Lung (tissue), 12 donors: ENCODE data around the gene TRAP1. TPM values are rescaled to one million over a fixed set of nuclear protein-coding genes. Genes with fewer than 3 reads are reported as not detected.

Experiments used
- ATAC-seq: fragments of 200-7000 bp; cut with Tn5 transposase; one replicate; pipeline ENCODE4 v1.9.1; 2020; ENCODE audit warnings: moderate number of reproducible peaks; ENCODE audit not compliant: insufficient read depth, low FRiP score
- DNase-seq, 3 donors: peaks; one replicate each; pipeline ENCODE4 v3.0.0-alpha.2; 2013 to 2017
- H3K27ac ChIP-seq, 2 donors: one replicate each; pipeline ENCODE4 v1.5.1; 2013; ENCODE audit warnings: mild to moderate bottlenecking in 2 of 2, moderate library complexity in 2 of 2, control low read depth in 1 of 2, inconsistent platforms in 1 of 2, low read depth in 1 of 2, low read length in 1 of 2
- H3K27me3 ChIP-seq, 3 donors: one replicate each; pipeline ENCODE4 v1.5.1; 2013; ENCODE audit warnings: low read length in 2 of 3; ENCODE audit not compliant: control insufficient read depth in 3 of 3, insufficient read depth in 3 of 3
- H3K36me3 ChIP-seq, 4 donors: one replicate each; pipeline ENCODE4 v1.5.1; 2013; ENCODE audit warnings: low read length in 4 of 4, mild to moderate bottlenecking in 1 of 4, moderate library complexity in 1 of 4; ENCODE audit not compliant: control insufficient read depth in 4 of 4, insufficient read depth in 4 of 4
- H3K4me1 ChIP-seq, 5 donors: one replicate each; pipeline ENCODE4 v1.5.1; 2013; ENCODE audit warnings: low read length in 5 of 5, mild to moderate bottlenecking in 2 of 5, moderate library complexity in 1 of 5; ENCODE audit not compliant: control insufficient read depth in 5 of 5, insufficient read depth in 5 of 5
- H3K4me3 ChIP-seq: one replicate; pipeline ENCODE4 v1.5.1; 2013; ENCODE audit warnings: mild to moderate bottlenecking, control low read depth, moderate library complexity
- H3K9ac ChIP-seq, 2 donors: one replicate each; pipeline ENCODE4 v1.5.1; 2013; ENCODE audit warnings: low read length in 2 of 2, control low read depth in 1 of 2; ENCODE audit not compliant: insufficient read depth in 1 of 2
- H3K9me3 ChIP-seq, 4 donors: one replicate each; pipeline ENCODE4 v1.5.1; 2013; ENCODE audit warnings: low read length in 3 of 4, mild to moderate bottlenecking in 1 of 4, moderate library complexity in 1 of 4; ENCODE audit not compliant: control insufficient read depth in 4 of 4, insufficient read depth in 3 of 4
- WGBS, 2 donors: extraction: QIAGEN DNeasy Blood & Tissue Kit; methylation state at CpG; one replicate each; pipeline ENCODE4 v1.1.7; 2013; 5-methylcytosine and 5-hydroxymethylcytosine counted together
- polyA plus RNA-seq, 2 donors: library from polyadenylated mRNA; stranded (reverse); fragments of 200-250 nt; gene quantifications; one replicate each; pipeline ENCODE4 v1.2.1, GENCODE V29; 2013
- total RNA-seq, 2 donors: library from RNA; depleted of rRNA in 1 of 2; stranded (reverse); fragments of >200 nt in 1 of 2; gene quantifications; one replicate each; pipeline ENCODE4 v1.2.1, GENCODE V29; 2014 to 2021
- TF ChIP-seq, protein P1 (sequence below): IDR thresholded peaks from 2 replicates; pipeline ENCODE4 v1.5.1; 2012; ENCODE audit warnings: mild to moderate bottlenecking; ENCODE audit errors: control extremely low read depth, extremely low read depth
- donor health status: control.
- donor health status: control.
- donor health status: Bipolar disorder and iron deficiency.
- donor health status: healthy.
- donor health status: DM: yes; HTN: yes; CAD: no.

TRAP1 gene
- total and polyA plus RNA-seq, 4 donors, result 44.8 to 94.3 (median 58.8) TPM

DNA sequence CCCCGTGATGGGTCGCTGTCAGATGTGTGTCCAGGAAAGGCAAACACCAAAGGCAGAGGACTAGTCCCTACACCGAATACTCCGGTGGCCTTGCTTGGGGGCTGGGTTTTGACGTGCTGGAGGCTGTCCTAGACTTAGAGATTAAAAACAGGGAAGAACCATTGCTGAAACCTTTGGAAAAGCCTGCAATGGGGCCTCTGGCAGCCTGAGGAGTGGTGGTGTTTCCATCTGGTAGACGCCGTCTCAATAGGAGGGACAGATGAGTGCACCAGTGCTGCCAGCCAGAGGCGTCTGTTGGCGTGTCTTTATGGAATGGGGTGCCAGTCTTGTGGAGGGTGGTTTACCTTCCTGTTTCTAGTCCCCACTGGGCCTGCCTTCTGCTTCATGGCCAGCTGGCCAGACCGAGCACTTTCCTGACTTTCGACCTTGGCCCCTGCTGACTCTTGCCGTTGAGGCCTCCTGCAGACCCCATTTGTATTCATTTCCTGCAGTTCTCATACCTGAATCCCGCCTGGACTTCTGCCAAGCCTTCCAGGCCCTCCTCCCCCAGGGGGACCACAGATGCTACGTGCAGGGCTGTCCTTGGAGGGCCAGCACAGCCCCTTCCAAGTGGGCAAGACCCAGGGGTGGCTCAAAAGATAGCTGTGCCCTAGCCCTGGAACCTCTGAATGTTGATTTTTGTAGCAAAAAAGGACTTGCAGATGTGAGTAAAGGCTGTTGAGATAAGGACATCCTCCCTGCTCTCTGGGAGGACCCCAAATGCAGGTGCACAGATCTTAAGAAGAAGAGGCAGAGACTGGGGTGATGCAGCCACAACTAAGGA is 64.7 kb downstream of the TRAP1 start:
- DNase-seq, result no peak
- Histone ChIP-seq H3K9ac (no peak overlapping the region), H3K27me3 (no peaks in the 10 kb centered on the region), H3K27ac (no peak overlapping the region), H3K4me1 (no peaks in the 10 kb centered on the region), H3K9me3 (no peaks in the 10 kb centered on the region), H3K36me3 (peaks cover 2 to 39% (median 13%) of the 10 kb centered on the region in 4 donors), H3K4me3 (no peak overlapping the region)
- TF ChIP-seq, protein P1, sequence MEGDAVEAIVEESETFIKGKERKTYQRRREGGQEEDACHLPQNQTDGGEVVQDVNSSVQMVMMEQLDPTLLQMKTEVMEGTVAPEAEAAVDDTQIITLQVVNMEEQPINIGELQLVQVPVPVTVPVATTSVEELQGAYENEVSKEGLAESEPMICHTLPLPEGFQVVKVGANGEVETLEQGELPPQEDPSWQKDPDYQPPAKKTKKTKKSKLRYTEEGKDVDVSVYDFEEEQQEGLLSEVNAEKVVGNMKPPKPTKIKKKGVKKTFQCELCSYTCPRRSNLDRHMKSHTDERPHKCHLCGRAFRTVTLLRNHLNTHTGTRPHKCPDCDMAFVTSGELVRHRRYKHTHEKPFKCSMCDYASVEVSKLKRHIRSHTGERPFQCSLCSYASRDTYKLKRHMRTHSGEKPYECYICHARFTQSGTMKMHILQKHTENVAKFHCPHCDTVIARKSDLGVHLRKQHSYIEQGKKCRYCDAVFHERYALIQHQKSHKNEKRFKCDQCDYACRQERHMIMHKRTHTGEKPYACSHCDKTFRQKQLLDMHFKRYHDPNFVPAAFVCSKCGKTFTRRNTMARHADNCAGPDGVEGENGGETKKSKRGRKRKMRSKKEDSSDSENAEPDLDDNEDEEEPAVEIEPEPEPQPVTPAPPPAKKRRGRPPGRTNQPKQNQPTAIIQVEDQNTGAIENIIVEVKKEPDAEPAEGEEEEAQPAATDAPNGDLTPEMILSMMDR, result no peak
- 90 to 92% methylated on average over 14 of the region's 14 CpGs for WGBS, 2 donors
- no peak for ATAC-seq

DNA sequence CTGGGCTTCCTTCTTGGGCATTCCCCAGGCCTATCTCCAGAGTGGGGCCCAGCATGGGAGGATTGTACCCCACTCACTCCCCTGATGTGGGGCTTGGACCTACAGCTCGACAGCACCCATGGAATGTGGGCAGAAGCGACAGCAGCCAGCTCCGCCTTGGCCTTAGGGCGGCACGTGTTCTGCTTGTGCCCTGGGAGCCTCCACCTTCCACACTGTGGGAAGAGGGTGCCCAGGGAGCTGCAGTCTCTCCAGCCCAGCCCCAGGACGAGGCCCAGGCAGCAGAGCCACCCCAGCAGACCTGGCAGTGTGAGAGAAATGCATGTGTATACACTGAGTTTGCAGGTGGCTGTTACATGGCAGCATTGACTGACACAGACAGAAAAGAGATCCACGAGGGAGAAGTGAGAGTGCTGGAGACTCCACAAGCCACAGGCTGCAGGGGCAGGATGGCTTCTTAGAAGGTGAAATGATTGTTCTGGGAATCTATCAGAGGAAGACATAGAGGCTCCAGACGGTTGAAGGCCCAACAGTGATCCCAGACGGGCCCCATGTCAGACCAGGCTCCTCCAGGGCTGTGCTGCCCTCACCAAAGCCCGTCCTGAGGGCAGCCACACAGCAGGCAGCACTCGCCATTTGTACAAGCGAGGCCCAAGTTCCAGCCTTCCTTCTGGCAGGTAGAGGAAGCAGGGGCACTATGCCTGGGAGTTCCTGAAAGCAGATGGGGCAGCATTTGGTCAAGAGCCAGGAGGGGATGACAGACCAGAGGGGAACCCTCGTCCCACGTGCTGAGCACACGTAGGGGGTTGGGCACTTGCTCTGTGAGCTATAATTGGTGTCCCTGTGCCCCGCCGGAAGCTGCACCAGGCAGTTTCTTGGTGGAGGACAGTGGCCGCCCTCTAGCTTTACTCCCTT is 65.6 kb downstream of the TRAP1 start:
- WGBS, 2 donors, result 82 to 86% methylated on average over 18 of the region's 18 CpGs
- Histone ChIP-seq H3K9ac (no peak overlapping the region), H3K4me3 (no peak overlapping the region), H3K27me3 (no peaks in the 10 kb centered on the region), H3K4me1 (no peaks in the 10 kb centered on the region), H3K9me3 (no peaks in the 10 kb centered on the region), H3K36me3 (peaks cover 2 to 30% (median 6%) of the 10 kb centered on the region in 4 donors), H3K27ac (no peak overlapping the region)
- TF ChIP-seq, protein P1, result no peak
- DNase-seq (no peak), ATAC-seq (no peak)

DNA sequence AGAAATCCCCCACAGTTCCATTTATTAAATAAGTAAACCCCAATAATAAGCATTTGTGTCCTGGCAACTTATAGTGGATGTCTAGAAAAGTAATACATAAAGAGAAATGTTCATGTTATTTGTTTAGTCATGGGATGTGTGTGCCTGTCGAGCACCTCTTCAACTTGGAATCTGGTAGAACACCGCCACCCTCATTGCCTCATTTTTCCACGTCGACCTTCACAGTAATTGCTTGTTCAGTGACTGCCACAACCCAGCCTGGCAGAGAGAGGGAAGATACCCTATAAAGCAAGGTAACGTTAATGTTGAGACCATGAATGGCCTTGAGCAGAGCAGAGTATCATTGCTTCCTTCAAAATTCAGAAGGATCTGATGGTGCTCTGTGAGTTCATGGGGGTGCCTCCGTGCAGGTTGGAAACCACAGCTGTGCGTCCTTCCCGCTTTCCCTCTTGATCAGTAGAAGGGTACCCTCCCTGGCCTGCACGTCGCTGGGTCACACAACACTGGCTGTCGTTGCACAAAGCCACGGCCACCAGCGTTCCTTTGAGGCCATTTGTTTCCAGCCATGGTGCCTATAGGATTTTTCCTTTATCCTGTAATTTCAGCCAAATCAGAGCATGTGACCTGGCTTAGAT is 66.6 kb downstream of the TRAP1 start:
- Histone ChIP-seq H3K27me3 (no peaks in the 10 kb centered on the region), H3K4me3 (no peak overlapping the region), H3K4me1 (peaks cover 0 to 3% (median 0%) of the 10 kb centered on the region in 5 donors), H3K9me3 (no peaks in the 10 kb centered on the region), H3K9ac (no peak overlapping the region), H3K27ac (no peak overlapping the region), H3K36me3 (peaks cover 0 to 22% (median 4%) of the 10 kb centered on the region in 4 donors)
- ATAC-seq (no peak), DNase-seq (peak; percentile 11 to 46 (median 44))
- WGBS, 2 donors, result 83 to 90% methylated on average over 13 of the region's 13 CpGs
- TF ChIP-seq, protein P1, result no peak
